Thoracic aorta (tissue), 2 donors: ENCODE data around the gene CALHM1. TPM values are rescaled to one million over a fixed set of nuclear protein-coding genes. Genes with fewer than 3 reads are reported as not detected.

Source experiments
- total RNA-seq, 2 donors: library from RNA; depleted of rRNA; stranded (reverse); fragments of >200 nt; gene quantifications; one replicate each; pipeline versions ENCODE4 v1.1.0 to v1.2.3, GENCODE V29; 2016

Gene CALHM1
- total RNA-seq, 2 donors from 2014 or later: not detected

Other genes with a start within 250 kb of the CALHM1 start
- gene RPEL1, start 213.0 kb downstream of the CALHM1 start, total RNA-seq: not detected
- not detected for gene INA, start 181.8 kb downstream of the CALHM1 start, total RNA-seq
- 10 to 100 TPM in 1 of 2 donors, 1 to 10 TPM in 1; 7.0 to 13.8 TPM for gene PCGF6, start 107.8 kb downstream of the CALHM1 start, total RNA-seq
- gene TAF5, start 90.9 kb downstream of the CALHM1 start, total RNA-seq: 1 to 10 TPM; 3.7 to 5.3 TPM
- 100 to 1,000 TPM; 148 to 269 TPM for gene ATP5MK, start 62.4 kb downstream of the CALHM1 start, total RNA-seq
- gene PDCD11, start 62.3 kb downstream of the CALHM1 start, total RNA-seq: 10 to 100 TPM; 10.7 to 23.0 TPM
- gene CALHM2, start 6.5 kb downstream of the CALHM1 start, total RNA-seq: 100 to 1,000 TPM in 1 of 2 donors, 10 to 100 TPM in 1; 98.4 to 113 TPM
- not detected for gene CALHM3, start 20.3 kb upstream of the CALHM1 start, total RNA-seq
- under 1 TPM in 1 of 2 donors, not detected in 1; 0.28 TPM for gene NEURL1, start 34.8 kb upstream of the CALHM1 start, total RNA-seq